Measurements from ENCODE around the gene ASH1L.

GRCh38 chr1:155457266-155457665 is 105.3 kb downstream of the ASH1L start:
- TF ChIP-seq POLR2A (IDR thresholded peaks at IDR 0.05): no peak
- TF ChIP-seq, protein P1, sequence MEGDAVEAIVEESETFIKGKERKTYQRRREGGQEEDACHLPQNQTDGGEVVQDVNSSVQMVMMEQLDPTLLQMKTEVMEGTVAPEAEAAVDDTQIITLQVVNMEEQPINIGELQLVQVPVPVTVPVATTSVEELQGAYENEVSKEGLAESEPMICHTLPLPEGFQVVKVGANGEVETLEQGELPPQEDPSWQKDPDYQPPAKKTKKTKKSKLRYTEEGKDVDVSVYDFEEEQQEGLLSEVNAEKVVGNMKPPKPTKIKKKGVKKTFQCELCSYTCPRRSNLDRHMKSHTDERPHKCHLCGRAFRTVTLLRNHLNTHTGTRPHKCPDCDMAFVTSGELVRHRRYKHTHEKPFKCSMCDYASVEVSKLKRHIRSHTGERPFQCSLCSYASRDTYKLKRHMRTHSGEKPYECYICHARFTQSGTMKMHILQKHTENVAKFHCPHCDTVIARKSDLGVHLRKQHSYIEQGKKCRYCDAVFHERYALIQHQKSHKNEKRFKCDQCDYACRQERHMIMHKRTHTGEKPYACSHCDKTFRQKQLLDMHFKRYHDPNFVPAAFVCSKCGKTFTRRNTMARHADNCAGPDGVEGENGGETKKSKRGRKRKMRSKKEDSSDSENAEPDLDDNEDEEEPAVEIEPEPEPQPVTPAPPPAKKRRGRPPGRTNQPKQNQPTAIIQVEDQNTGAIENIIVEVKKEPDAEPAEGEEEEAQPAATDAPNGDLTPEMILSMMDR (IDR thresholded peaks at IDR 0.05): no peak
- no peak for TF ChIP-seq POLR2AphosphoS5 (IDR thresholded peaks at IDR 0.05)

Data from breast epithelium (tissue), 3 donors.